Upper lobe of left lung (tissue), 6 donors: Measurements from ENCODE around the gene DSCAM. TPM values are rescaled to one million over a fixed set of nuclear protein-coding genes. Genes with fewer than 3 reads are reported as not detected.
A peak's percentile ranks its signal among the peaks of the same experiment; 100 is the strongest.

Experiments used
- ATAC-seq, 2 donors: fragments of 200-7000 bp; cut with Tn5 transposase; one replicate each; pipeline ENCODE4 v1.9.1; 2022; ENCODE audit warnings: mild to moderate bottlenecking in 2 of 2, moderate library complexity in 2 of 2; ENCODE audit not compliant: low FRiP score in 2 of 2
- DNase-seq, 2 donors: peaks; one replicate each; pipeline ENCODE4 v3.0.0-alpha.2; 2019 to 2020
- H3K27ac ChIP-seq, 4 donors: fragments of 200-600 bp; sonication (generic); one replicate each; pipeline ENCODE4 v1.5.1; 2016 to 2019
- H3K27me3 ChIP-seq, 4 donors: fragments of 200-600 bp; sonication (generic); one replicate each; pipeline ENCODE4 v1.5.1; 2017 to 2019
- H3K36me3 ChIP-seq, 4 donors: fragments of 200-600 bp; sonication (generic); one replicate each; pipeline ENCODE4 v1.5.1; 2016 to 2019
- H3K4me1 ChIP-seq, 4 donors: fragments of 200-600 bp; sonication (generic); one replicate each; pipeline ENCODE4 v1.5.1; 2018 to 2019
- H3K4me3 ChIP-seq, 4 donors: fragments of 200-600 bp; sonication (generic); one replicate each; pipeline ENCODE4 v1.5.1; 2017 to 2019; ENCODE audit warnings: mild to moderate bottlenecking in 2 of 4, moderate library complexity in 1 of 4
- H3K9me3 ChIP-seq, 4 donors: fragments of 200-600 bp; sonication (generic); one replicate each; pipeline ENCODE4 v1.5.1; 2018 to 2019
- EP300 ChIP-seq, 4 donors: sonication (generic); formaldehyde crosslinking; IDR thresholded peaks; one replicate each; pipeline ENCODE4 v1.5.1; 2017; ENCODE audit warnings: antibody characterized with exemption in 4 of 4, control low read depth in 2 of 4
- POLR2A ChIP-seq, 4 donors: fragments of 450-650 bp; IDR thresholded peaks; one replicate each; pipeline ENCODE4 v1.5.1; 2016 to 2017; ENCODE audit warnings: antibody characterized with exemption in 4 of 4, mild to moderate bottlenecking in 2 of 4
- POLR2AphosphoS5 ChIP-seq, 2 donors: sonication (generic); formaldehyde crosslinking; IDR thresholded peaks; one replicate each; pipeline ENCODE4 v1.5.1; 2017; ENCODE audit warnings: antibody characterized with exemption in 2 of 2
- WGBS, 2 donors: methylation state at CpG; one replicate each; pipeline ENCODE4 v1.1.5; 2017 to 2018; 5-methylcytosine and 5-hydroxymethylcytosine counted together
- total RNA-seq, 6 donors: library from RNA; depleted of rRNA in 4 of 6; stranded (reverse); fragments of >200 nt in 4 of 6; gene quantifications; one replicate each; pipeline versions ENCODE4 v1.1.0 to v1.2.1, GENCODE V29; 2016 to 2021
- TF ChIP-seq, protein P1 (sequence below), 6 experiments: fragments of 450-650 bp in 4 of 6; fragments of 200-600 bp in 2 of 6; sonication (generic) in 2 of 6; IDR thresholded peaks; one replicate each; pipeline ENCODE4 v1.5.1; 2016 to 2019; ENCODE audit warnings: antibody characterized with exemption in 6 of 6
- donor health status: DM: no; HTN: no; CAD: no; lungs with moderate emphysema.
- donor health status: DM: no; HTN: yes; CAD: no; lungs with severe emphysema.

The DSCAM gene
- total RNA-seq, 6 donors from 2014 or later, result under 0.01 to 0.61 (median 0.26) TPM; not detected in 1

DNA sequence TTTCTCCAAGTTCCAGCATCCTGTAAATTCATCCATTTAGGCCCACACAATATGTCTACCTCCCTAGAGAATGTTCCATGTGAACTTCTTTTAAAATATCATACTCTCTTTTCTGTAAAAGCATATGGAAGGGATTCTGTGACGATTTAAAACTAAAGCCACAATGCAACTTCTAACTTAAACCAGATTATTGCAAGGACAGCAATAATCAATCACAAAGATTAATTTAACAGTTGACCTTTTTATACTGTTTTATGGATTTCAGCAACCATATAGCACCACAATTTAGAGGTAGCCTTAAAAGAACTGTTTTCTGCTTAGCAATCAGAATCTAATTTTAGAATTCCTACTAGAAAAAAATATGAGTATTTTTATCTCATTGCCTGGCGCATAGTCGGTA is 58.3 kb downstream of the DSCAM start:
- Histone ChIP-seq H3K4me1 (no peaks in the 10 kb centered on the region), H3K9me3 (no peaks in the 10 kb centered on the region), H3K27me3 (no peaks in the 10 kb centered on the region), H3K36me3 (no peaks in the 10 kb centered on the region), H3K4me3 (no peak overlapping the region), H3K27ac (no peak overlapping the region)
- no peak for TF ChIP-seq POLR2AphosphoS5 (IDR thresholded peaks at IDR 0.05)
- TF ChIP-seq EP300 (IDR thresholded peaks at IDR 0.05), result no peak
- TF ChIP-seq POLR2A (IDR thresholded peaks at IDR 0.05), result no peak
- TF ChIP-seq, protein P1, sequence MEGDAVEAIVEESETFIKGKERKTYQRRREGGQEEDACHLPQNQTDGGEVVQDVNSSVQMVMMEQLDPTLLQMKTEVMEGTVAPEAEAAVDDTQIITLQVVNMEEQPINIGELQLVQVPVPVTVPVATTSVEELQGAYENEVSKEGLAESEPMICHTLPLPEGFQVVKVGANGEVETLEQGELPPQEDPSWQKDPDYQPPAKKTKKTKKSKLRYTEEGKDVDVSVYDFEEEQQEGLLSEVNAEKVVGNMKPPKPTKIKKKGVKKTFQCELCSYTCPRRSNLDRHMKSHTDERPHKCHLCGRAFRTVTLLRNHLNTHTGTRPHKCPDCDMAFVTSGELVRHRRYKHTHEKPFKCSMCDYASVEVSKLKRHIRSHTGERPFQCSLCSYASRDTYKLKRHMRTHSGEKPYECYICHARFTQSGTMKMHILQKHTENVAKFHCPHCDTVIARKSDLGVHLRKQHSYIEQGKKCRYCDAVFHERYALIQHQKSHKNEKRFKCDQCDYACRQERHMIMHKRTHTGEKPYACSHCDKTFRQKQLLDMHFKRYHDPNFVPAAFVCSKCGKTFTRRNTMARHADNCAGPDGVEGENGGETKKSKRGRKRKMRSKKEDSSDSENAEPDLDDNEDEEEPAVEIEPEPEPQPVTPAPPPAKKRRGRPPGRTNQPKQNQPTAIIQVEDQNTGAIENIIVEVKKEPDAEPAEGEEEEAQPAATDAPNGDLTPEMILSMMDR (IDR thresholded peaks at IDR 0.05), result no peak
- DNase-seq (no peak), ATAC-seq (no peak)
- WGBS, 2 donors, result 88 to 92% methylated on average over 3 of the region's 3 CpGs

DNA sequence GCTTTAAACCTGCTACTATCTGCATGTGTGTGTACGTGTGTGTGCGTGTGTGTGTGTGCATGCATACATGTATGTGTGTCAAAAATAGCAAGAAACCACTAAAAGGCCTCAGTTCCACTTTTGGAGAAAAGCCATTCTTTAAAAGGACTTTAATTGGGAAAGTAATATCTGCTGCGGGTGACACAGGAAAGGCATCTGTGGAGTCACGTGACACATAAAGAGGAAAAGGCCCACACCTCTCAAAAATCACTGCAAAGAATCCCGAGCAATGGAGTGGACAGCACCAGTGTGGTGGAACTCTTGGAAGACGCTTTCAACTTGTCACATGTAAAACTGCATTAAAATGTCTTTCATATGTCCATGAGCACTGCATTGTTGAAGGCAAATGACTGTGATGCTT is 63.6 kb downstream of the DSCAM start:
- TF ChIP-seq POLR2AphosphoS5 (IDR thresholded peaks at IDR 0.05), result no peak
- TF ChIP-seq POLR2A (IDR thresholded peaks at IDR 0.05), result no peak
- TF ChIP-seq EP300 (IDR thresholded peaks at IDR 0.05), result no peak
- TF ChIP-seq, protein P1 (IDR thresholded peaks at IDR 0.05), result no peak
- no peaks in the 10 kb centered on the region for H3K9me3 ChIP-seq
- WGBS, 2 donors, result 86 to 87% methylated on average over 6 of the region's 6 CpGs
- H3K36me3 ChIP-seq, result no peaks in the 10 kb centered on the region
- ATAC-seq (no peak), DNase-seq (no peak)
- H3K27ac ChIP-seq, result no peak overlapping the region
- no peaks in the 10 kb centered on the region for H3K4me1 ChIP-seq
- no peaks in the 10 kb centered on the region for H3K27me3 ChIP-seq
- H3K4me3 ChIP-seq, result no peak overlapping the region

DNA sequence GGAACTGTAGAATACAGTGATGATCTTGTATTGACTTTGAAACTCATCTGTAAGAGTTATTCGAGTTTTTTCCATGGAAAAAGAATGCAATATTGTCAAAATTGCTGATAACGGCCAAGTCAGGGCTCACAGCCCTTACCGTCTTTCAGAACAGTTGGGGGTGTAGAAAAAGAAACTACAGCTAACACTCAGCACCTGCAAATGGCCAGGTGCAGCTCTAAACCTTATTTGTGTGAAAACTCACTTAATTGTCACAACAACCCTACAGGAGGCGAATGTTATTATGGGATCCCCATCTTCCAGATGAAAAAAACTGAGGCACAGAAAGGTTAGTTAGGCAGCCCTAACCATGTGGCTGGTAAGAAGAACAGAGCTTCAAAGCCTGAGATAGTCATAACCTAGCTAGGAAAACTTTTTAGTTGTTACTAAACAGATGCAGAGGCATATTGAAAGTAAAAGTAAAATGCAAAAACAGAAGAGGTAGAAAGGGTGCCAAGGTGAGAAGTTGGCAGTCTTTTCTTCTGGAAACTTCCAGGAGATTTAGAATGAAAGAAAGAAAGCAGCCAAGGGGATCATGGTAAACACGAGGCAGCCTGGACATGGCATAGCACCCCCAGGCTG is 76.4 kb downstream of the DSCAM start:
- H3K36me3 ChIP-seq, result no peaks in the 10 kb centered on the region
- ATAC-seq (no peak), DNase-seq (no peak)
- no peak overlapping the region for H3K27ac ChIP-seq
- H3K4me3 ChIP-seq, result no peak overlapping the region
- WGBS, 2 donors, result 76 to 83% methylated on average over 5 of the region's 5 CpGs
- H3K9me3 ChIP-seq, result no peaks in the 10 kb centered on the region
- no peaks in the 10 kb centered on the region for H3K27me3 ChIP-seq
- no peaks in the 10 kb centered on the region for H3K4me1 ChIP-seq
- TF ChIP-seq POLR2AphosphoS5 (IDR thresholded peaks at IDR 0.05) (no peak), POLR2A (IDR thresholded peaks at IDR 0.05) (no peak), EP300 (IDR thresholded peaks at IDR 0.05) (no peak)
- TF ChIP-seq, protein P1 (IDR thresholded peaks at IDR 0.05), result no peak

DNA sequence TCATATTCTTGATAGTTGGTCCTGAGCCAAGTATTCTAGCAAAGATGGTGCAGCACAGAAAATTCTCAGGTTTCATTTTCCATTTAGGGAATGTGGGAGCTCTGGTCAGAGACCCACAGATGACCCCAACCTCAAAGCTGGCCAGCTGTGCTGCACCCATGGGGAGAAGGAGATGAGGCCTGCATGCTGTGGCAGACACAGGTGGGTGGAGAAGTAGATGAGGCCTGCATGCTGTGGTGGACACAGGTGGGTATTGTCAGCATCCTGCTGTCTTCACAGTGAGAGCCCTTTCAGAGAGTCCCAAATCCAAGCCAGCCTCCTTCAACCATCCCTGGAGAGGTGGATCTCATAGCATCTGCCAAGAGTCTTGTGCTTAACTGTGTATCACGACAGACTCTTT is 77.7 kb downstream of the DSCAM start:
- ATAC-seq (peak in 1 of 2 donors; percentile 35), DNase-seq (no peak)
- Histone ChIP-seq H3K36me3 (no peaks in the 10 kb centered on the region), H3K27me3 (no peaks in the 10 kb centered on the region), H3K27ac (no peak overlapping the region), H3K4me1 (no peaks in the 10 kb centered on the region), H3K4me3 (no peak overlapping the region), H3K9me3 (no peaks in the 10 kb centered on the region)
- WGBS, 2 donors, result 82 to 94% methylated on average over 1 of the region's 1 CpG
- TF ChIP-seq EP300 (IDR thresholded peaks at IDR 0.05) (no peak), POLR2AphosphoS5 (IDR thresholded peaks at IDR 0.05) (no peak), POLR2A (IDR thresholded peaks at IDR 0.05) (no peak)
- TF ChIP-seq, protein P1 (IDR thresholded peaks at IDR 0.05), result no peak

DNA sequence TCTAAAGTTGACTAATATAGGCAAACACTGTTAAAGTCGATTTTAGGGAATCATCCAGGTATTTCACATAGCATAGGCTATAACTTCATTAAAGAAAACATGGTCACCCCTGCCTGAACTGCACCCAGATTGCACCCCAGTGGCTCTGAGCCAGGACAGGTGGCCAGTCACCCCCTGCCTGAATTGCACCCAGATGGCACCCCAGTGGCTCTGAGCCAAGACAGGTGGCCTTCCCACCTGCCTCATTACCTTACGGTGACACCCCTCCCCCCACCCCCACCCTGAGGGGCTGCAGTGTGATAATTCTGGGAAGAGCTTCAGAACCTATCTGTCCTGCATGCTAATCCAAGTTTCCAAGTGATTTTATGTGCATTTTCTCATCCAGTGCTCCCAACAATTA is 78.9 kb downstream of the DSCAM start:
- no peak for DNase-seq
- Histone ChIP-seq H3K27ac (no peak overlapping the region), H3K36me3 (no peaks in the 10 kb centered on the region), H3K4me1 (no peaks in the 10 kb centered on the region), H3K9me3 (no peaks in the 10 kb centered on the region), H3K4me3 (no peak overlapping the region), H3K27me3 (no peaks in the 10 kb centered on the region)
- 58 to 68% methylated on average over 1 to 2 of the region's 2 CpGs for WGBS, 2 donors
- TF ChIP-seq EP300 (IDR thresholded peaks at IDR 0.05) (no peak), POLR2A (IDR thresholded peaks at IDR 0.05) (no peak), POLR2AphosphoS5 (IDR thresholded peaks at IDR 0.05) (no peak)
- TF ChIP-seq, protein P1 (IDR thresholded peaks at IDR 0.05), result no peak
- no peak for ATAC-seq
